ENCODE measurements around the gene RNF113B. TPM values are rescaled to one million over a fixed set of nuclear protein-coding genes. Genes with fewer than 3 reads are reported as not detected.

RNF113B gene
- total and polyA plus RNA-seq, 2 of the 13 experiments (the other 11 are each of a cell fraction or from before 2014, with no cell fraction given), result not detected

DNA sequence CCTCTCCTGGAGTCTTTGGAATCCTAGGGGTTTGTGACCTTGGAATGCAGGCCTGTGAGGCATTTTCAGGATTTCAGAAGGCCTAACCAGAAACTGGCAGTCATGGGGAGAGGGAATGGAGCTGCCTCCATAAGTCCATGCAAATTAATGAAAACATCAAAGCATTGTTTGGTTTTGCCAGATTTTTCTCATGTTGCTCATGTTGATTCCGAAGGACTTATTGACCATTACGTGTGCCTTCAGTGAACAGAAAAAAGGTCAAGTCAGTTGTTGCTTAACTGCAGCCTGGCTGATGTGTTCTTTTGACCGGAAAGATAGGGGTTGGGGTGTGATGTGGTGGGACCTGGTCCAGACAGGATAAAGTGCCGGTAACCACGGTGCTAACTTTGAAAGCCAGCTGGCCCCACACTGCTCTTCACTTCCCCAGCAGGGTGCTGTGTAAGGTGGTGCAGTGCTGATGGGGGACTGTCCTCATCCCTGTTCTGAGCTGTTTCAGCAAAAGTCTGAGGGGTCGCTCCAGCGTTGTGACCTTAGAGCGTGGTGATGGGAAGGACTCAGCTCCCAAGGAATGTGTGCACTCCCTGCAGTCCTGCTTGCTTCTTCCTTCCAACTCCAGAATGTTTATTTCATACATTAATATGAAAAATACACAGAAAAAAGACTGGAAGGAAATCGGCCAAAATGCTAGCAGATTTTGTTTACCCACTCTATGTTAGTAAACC, 3.5 kb downstream of the RNF113B start (continued):
- no peak for TF ChIP-seq ZNF761 (CRISPR knock-in tag; conservative IDR thresholded peaks at IDR 0.05)
- no peak for TF ChIP-seq SP140L (CRISPR knock-in tag; IDR thresholded peaks at IDR 0.05; ENCODE audit: borderline replicate concordance)
- no peak for TF ChIP-seq ZNF576 (CRISPR knock-in tag; IDR thresholded peaks at IDR 0.05)
- TF ChIP-seq KLF6 (CRISPR knock-in tag; IDR thresholded peaks at IDR 0.05), result no peak
- no peak for TF ChIP-seq ZNF124 (CRISPR knock-in tag; IDR thresholded peaks at IDR 0.05)
- TF ChIP-seq JARID2 (CRISPR knock-in tag; IDR thresholded peaks at IDR 0.05; ENCODE audit: insufficient replicate concordance), result no peak
- peak; percentile 42; the same call in 1 of the 2 replicates for TF ChIP-seq POGZ (CRISPR knock-in tag; IDR thresholded peaks at IDR 0.05)
- TF ChIP-seq ZFP36L1 (CRISPR knock-in tag; IDR thresholded peaks at IDR 0.05), result no peak
- no peak for TF ChIP-seq MEIS2 (CRISPR knock-in tag; IDR thresholded peaks at IDR 0.05)
- TF ChIP-seq, protein P1, sequence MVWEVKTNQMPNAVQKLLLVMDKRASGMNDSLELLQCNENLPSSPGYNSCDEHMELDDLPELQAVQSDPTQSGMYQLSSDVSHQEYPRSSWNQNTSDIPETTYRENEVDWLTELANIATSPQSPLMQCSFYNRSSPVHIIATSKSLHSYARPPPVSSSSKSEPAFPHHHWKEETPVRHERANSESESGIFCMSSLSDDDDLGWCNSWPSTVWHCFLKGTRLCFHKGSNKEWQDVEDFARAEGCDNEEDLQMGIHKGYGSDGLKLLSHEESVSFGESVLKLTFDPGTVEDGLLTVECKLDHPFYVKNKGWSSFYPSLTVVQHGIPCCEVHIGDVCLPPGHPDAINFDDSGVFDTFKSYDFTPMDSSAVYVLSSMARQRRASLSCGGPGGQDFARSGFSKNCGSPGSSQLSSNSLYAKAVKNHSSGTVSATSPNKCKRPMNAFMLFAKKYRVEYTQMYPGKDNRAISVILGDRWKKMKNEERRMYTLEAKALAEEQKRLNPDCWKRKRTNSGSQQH (CRISPR knock-in tag; IDR thresholded peaks at IDR 0.05; ENCODE audit: low read depth), result peak; percentile 42; the same call in 1 of the 2 replicates
- no peak for TF ChIP-seq CBFB (CRISPR knock-in tag; IDR thresholded peaks at IDR 0.05)
- no peak for TF ChIP-seq NAIF1 (CRISPR knock-in tag; IDR thresholded peaks at IDR 0.05; ENCODE audit: borderline replicate concordance)
- TF ChIP-seq ZNF510 (CRISPR knock-in tag; IDR thresholded peaks at IDR 0.05; ENCODE audit: low read depth), result no peak
- TF ChIP-seq SSRP1 (CRISPR knock-in tag; IDR thresholded peaks at IDR 0.05), result peak; percentile 64; the same call in 1 of the 2 replicates
- TF ChIP-seq PLSCR1 (CRISPR knock-in tag; IDR thresholded peaks at IDR 0.05; ENCODE audit: borderline replicate concordance), result no peak
- TF ChIP-seq, protein P2, sequence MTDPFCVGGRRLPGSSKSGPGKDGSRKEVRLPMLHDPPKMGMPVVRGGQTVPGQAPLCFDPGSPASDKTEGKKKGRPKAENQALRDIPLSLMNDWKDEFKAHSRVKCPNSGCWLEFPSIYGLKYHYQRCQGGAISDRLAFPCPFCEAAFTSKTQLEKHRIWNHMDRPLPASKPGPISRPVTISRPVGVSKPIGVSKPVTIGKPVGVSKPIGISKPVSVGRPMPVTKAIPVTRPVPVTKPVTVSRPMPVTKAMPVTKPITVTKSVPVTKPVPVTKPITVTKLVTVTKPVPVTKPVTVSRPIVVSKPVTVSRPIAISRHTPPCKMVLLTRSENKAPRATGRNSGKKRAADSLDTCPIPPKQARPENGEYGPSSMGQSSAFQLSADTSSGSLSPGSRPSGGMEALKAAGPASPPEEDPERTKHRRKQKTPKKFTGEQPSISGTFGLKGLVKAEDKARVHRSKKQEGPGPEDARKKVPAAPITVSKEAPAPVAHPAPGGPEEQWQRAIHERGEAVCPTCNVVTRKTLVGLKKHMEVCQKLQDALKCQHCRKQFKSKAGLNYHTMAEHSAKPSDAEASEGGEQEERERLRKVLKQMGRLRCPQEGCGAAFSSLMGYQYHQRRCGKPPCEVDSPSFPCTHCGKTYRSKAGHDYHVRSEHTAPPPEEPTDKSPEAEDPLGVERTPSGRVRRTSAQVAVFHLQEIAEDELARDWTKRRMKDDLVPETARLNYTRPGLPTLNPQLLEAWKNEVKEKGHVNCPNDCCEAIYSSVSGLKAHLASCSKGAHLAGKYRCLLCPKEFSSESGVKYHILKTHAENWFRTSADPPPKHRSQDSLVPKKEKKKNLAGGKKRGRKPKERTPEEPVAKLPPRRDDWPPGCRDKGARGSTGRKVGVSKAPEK (CRISPR knock-in tag; IDR thresholded peaks at IDR 0.05; ENCODE audit: borderline replicate concordance), result no peak
- TF ChIP-seq, protein P3, sequence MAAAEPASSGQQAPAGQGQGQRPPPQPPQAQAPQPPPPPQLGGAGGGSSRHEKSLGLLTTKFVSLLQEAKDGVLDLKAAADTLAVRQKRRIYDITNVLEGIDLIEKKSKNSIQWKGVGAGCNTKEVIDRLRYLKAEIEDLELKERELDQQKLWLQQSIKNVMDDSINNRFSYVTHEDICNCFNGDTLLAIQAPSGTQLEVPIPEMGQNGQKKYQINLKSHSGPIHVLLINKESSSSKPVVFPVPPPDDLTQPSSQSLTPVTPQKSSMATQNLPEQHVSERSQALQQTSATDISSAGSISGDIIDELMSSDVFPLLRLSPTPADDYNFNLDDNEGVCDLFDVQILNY (CRISPR knock-in tag; conservative IDR thresholded peaks at IDR 0.05), result no peak
- 0 out of 2 replicates have a peak, but pooled peaks have one; percentile 50 for TF ChIP-seq PRDM10 (CRISPR knock-in tag; IDR thresholded peaks at IDR 0.05; ENCODE audit: low read depth)
- TF ChIP-seq ZNF749 (CRISPR knock-in tag; IDR thresholded peaks at IDR 0.05; ENCODE audit: borderline replicate concordance), result no peak
